Activated CD8-positive, alpha-beta memory T cell treated with anti-CD3 and anti-CD28 coated beads for 36 hours (primary cell): Measurements from ENCODE around the gene LYZL4. TPM values are rescaled to one million over a fixed set of nuclear protein-coding genes. Genes with fewer than 3 reads are reported as not detected.

Source experiments
- CTCF ChIA-PET: fragments of 350-600 bp; sonication (Branson Sonifier 250); formaldehyde crosslinking; loops from one replicate; lab custom pipeline; 2021; ENCODE audit warnings: antibody characterized with exemption; lab: Charles Lee
- POLR2A ChIA-PET: fragments of 350-600 bp; sonication (Branson Sonifier 250); formaldehyde crosslinking; loops from one replicate; lab custom pipeline; 2021; ENCODE audit warnings: antibody characterized with exemption; lab: Charles Lee
- total RNA-seq, 2 experiments: library from RNA; stranded (reverse); gene quantifications; one replicate each; pipeline ENCODE4 v1.2.3, GENCODE V29; 2021

LYZL4 gene
- total RNA-seq, 2 experiments from 2014 or later: not detected

GRCh38 chr3:42387802-42388651 is 22.4 kb downstream of the LYZL4 start:
- POLR2A ChIA-PET: interaction anchor here (0.6 kb wide), 1 partner anchor 452 kb away, joined by 10 read pairs; no protein-coding TSS in a partner anchor
- CTCF ChIA-PET: interaction anchor here (0.9 to 1.7 kb wide), 3 partner anchors 8 to 55 kb away, joined by 3 to 5 read pairs (median 3); no protein-coding TSS in a partner anchor

GRCh38 chr3:42381551-42382082 is 28.8 kb downstream of the LYZL4 start:
- CTCF ChIA-PET: no interaction called here
- POLR2A ChIA-PET: no interaction called here

GRCh38 chr3:42377681-42378080 is 32.7 kb downstream of the LYZL4 start:
- CTCF ChIA-PET: interaction anchor here (0.6 kb wide), 1 partner anchor 695 kb away, joined by 3 read pairs; no protein-coding TSS in a partner anchor
- POLR2A ChIA-PET: no interaction called here

- ChIA-PET CTCF (no interaction called here), POLR2A (no interaction called here)
Measured at GRCh38 chr3:42376344-42376798, 34.0 kb downstream of the LYZL4 start.

GRCh38 chr3:42375121-42375800 is 35.1 kb downstream of the LYZL4 start:
- CTCF ChIA-PET: no interaction called here
- POLR2A ChIA-PET: no interaction called here

- ChIA-PET CTCF (no interaction called here), POLR2A (no interaction called here)
Measured at GRCh38 chr3:42371776-42372175, 38.6 kb downstream of the LYZL4 start.

- POLR2A ChIA-PET: no interaction called here
- CTCF ChIA-PET: no interaction called here
Measured at GRCh38 chr3:42369832-42370231, 40.6 kb downstream of the LYZL4 start.

- CTCF ChIA-PET: no interaction called here
Measured at GRCh38 chr3:42369304-42369703, 41.1 kb downstream of the LYZL4 start.

GRCh38 chr3:42368861-42369260 is 41.5 kb downstream of the LYZL4 start:
- ChIA-PET CTCF (no interaction called here), POLR2A (no interaction called here)

More at GRCh38 chr3:42369304-42369703, 41.1 kb downstream of the LYZL4 start:
- POLR2A ChIA-PET: no interaction called here

GRCh38 chr3:42367903-42368302 is 42.5 kb downstream of the LYZL4 start:
- ChIA-PET CTCF (no interaction called here), POLR2A (no interaction called here)

GRCh38 chr3:42366550-42366949 is 43.9 kb downstream of the LYZL4 start:
- CTCF ChIA-PET: no interaction called here

GRCh38 chr3:42357335-42357734 is 53.1 kb downstream of the LYZL4 start:
- ChIA-PET POLR2A (interaction anchor here (0.6 kb wide), 1 partner anchor 206 kb away, joined by 3 read pairs; no protein-coding TSS in a partner anchor), CTCF (no interaction called here)

More at GRCh38 chr3:42366550-42366949, 43.9 kb downstream of the LYZL4 start:
- POLR2A ChIA-PET: no interaction called here

GRCh38 chr3:42355612-42356011 is 54.8 kb downstream of the LYZL4 start:
- POLR2A ChIA-PET: no interaction called here
- CTCF ChIA-PET: no interaction called here

GRCh38 chr3:42353631-42354030 is 56.8 kb downstream of the LYZL4 start:
- ChIA-PET CTCF (no interaction called here), POLR2A (no interaction called here)

GRCh38 chr3:42351207-42351606 is 59.2 kb downstream of the LYZL4 start:
- POLR2A ChIA-PET: no interaction called here
- CTCF ChIA-PET: no interaction called here

GRCh38 chr3:42349765-42350594 is 60.4 kb downstream of the LYZL4 start:
- POLR2A ChIA-PET: no interaction called here
- CTCF ChIA-PET: no interaction called here

- CTCF ChIA-PET: no interaction called here
- POLR2A ChIA-PET: no interaction called here
Measured at GRCh38 chr3:42347928-42348327, 62.5 kb downstream of the LYZL4 start.
